NOMO-1 (cell line): Measurements from ENCODE around the gene SND1.

Experiments used
- DNase-seq, 2 experiments: peaks; one replicate each; lab custom pipeline; 2025; ENCODE audit not compliant: unreplicated experiment in 2 of 2; lab: John Stamatoyannopoulos, UW

The SND1 gene

GRCh38 chr7:128005759-128006159 is 353.8 kb downstream of the SND1 start:
- no peak for DNase-seq

- DNase-seq: no peak
Observed at GRCh38 chr7:128006550-128007302, 354.7 kb downstream of the SND1 start.

- DNase-seq: no peak
Observed at GRCh38 chr7:128007303-128007680, 355.3 kb downstream of the SND1 start.

GRCh38 chr7:128008141-128008540 is 356.1 kb downstream of the SND1 start:
- no peak for DNase-seq

GRCh38 chr7:128008744-128009143 is 356.8 kb downstream of the SND1 start:
- no peak for DNase-seq

GRCh38 chr7:128010391-128011127 is 358.6 kb downstream of the SND1 start:
- DNase-seq: no peak

- no peak for DNase-seq
Observed at GRCh38 chr7:128011131-128011661, 359.2 kb downstream of the SND1 start.

GRCh38 chr7:128014811-128015210 is 362.8 kb downstream of the SND1 start:
- no peak for DNase-seq

- DNase-seq: no peak
Observed at GRCh38 chr7:128017460-128017859, 365.5 kb downstream of the SND1 start.

- DNase-seq: no peak
Observed at GRCh38 chr7:128017862-128018845, 366.2 kb downstream of the SND1 start.

GRCh38 chr7:128019288-128019687 is 367.3 kb downstream of the SND1 start:
- no peak for DNase-seq

- peak in 1 of 2 experiments; percentile 0 for DNase-seq
Observed at GRCh38 chr7:128020159-128020558, 368.2 kb downstream of the SND1 start.

- no peak for DNase-seq
Observed at GRCh38 chr7:128021366-128021765, 369.4 kb downstream of the SND1 start.

GRCh38 chr7:128022631-128023532 is 370.9 kb downstream of the SND1 start:
- DNase-seq: peak in 1 of 2 experiments; percentile 3

- DNase-seq: no peak
Observed at GRCh38 chr7:128024151-128024550, 372.2 kb downstream of the SND1 start.

- DNase-seq: no peak
Observed at GRCh38 chr7:128025380-128025779, 373.4 kb downstream of the SND1 start.

- DNase-seq: peak in 1 of 2 experiments; percentile 14
Observed at GRCh38 chr7:128025819-128026218, 373.8 kb downstream of the SND1 start.

- no peak for DNase-seq
Observed at GRCh38 chr7:128026551-128026950, 374.6 kb downstream of the SND1 start.

- DNase-seq: no peak
Observed at GRCh38 chr7:128027485-128027980, 375.5 kb downstream of the SND1 start.
